Fibroblast of lung (primary cell): Measurements from ENCODE around the gene CRTAP. TPM values are rescaled to one million over a fixed set of nuclear protein-coding genes. Genes with fewer than 3 reads are reported as not detected.

Experiments used
- DNase-seq, 2 donors: peaks; one replicate each; pipeline versions ENCODE4 v3.0.0 to v3.0.0-alpha.2; 2010; ENCODE audit warnings: low read depth in 2 of 2
- H2AFZ ChIP-seq: 2 replicates; pipeline ENCODE4 v1.5.1; 2012; ENCODE audit warnings: low read length, control low read depth, inconsistent platforms
- H3K27ac ChIP-seq: 2 replicates; pipeline ENCODE4 v1.5.1; 2011; ENCODE audit warnings: low read length, control low read depth; ENCODE audit not compliant: insufficient read depth
- H3K27me3 ChIP-seq: 2 replicates; pipeline ENCODE4 v1.5.1; 2011; ENCODE audit warnings: mild to moderate bottlenecking, low read length; ENCODE audit not compliant: control insufficient read depth, insufficient read depth
- H3K36me3 ChIP-seq: 2 replicates; pipeline ENCODE4 v1.5.1; 2011; ENCODE audit warnings: low read length; ENCODE audit not compliant: control insufficient read depth, insufficient read depth
- H3K4me1 ChIP-seq: 2 replicates; pipeline ENCODE4 v1.5.1; 2011; ENCODE audit warnings: low read length; ENCODE audit not compliant: control insufficient read depth, insufficient read depth; ENCODE audit errors: extremely low read depth
- H3K4me2 ChIP-seq: 2 replicates; pipeline ENCODE4 v1.5.1; 2011; ENCODE audit warnings: low read length, control low read depth; ENCODE audit not compliant: insufficient read depth; ENCODE audit errors: extremely low read depth
- H3K4me3 ChIP-seq, 4 experiments: fragments of 200-600 bp in 1 of 4; sonication (generic) in 1 of 4; replicated peaks in 1 of 4; 2 replicates each; pipeline ENCODE4 v1.5.1; 2011 to 2016; ENCODE audit warnings: low read length in 4 of 4, low read depth in 3 of 4, mild to moderate bottlenecking in 3 of 4, control low read depth in 2 of 4, inconsistent platforms in 1 of 4, mixed read lengths in 1 of 4; ENCODE audit not compliant: insufficient read depth in 1 of 4; ENCODE audit errors: control extremely low read depth in 1 of 4
- H3K79me2 ChIP-seq: 2 replicates; pipeline ENCODE4 v1.5.1; 2012; ENCODE audit warnings: mild to moderate bottlenecking, low read length, inconsistent platforms; ENCODE audit not compliant: control insufficient read depth, insufficient read depth
- H3K9ac ChIP-seq: 2 replicates; pipeline ENCODE4 v1.5.1; 2011; ENCODE audit warnings: mild to moderate bottlenecking, low read length, control low read depth; ENCODE audit not compliant: insufficient read depth
- H3K9me3 ChIP-seq: 2 replicates; pipeline ENCODE4 v1.5.1; 2012; ENCODE audit warnings: low read depth, low read length; ENCODE audit not compliant: control insufficient read depth, insufficient read depth
- H4K20me1 ChIP-seq: 2 replicates; pipeline ENCODE4 v1.5.1; 2011; ENCODE audit warnings: low read length; ENCODE audit not compliant: control insufficient read depth, insufficient read depth; ENCODE audit errors: extremely low read depth
- EZH2 ChIP-seq: IDR thresholded peaks from 2 replicates; pipeline ENCODE4 v1.5.1; 2012; ENCODE audit warnings: low read length, control low read depth, mild to moderate bottlenecking; ENCODE audit errors: missing control alignments
- polyA plus RNA-seq, 2 donors: library from polyadenylated mRNA; depleted of rRNA in 1 of 2; stranded (reverse) in 1 of 2; unstranded in 1 of 2; fragments of >200 nt; gene quantifications; 2 replicates each; pipeline ENCODE4 v1.2.1, GENCODE V29; 2011 to 2012; ENCODE audit warnings: missing spikeins in 1 of 2
- total RNA-seq: library from RNA; depleted of rRNA; stranded (reverse); fragments of >200 nt; gene quantifications from 2 replicates; pipeline ENCODE4 v1.2.1, GENCODE V29; 2014
- TF ChIP-seq, protein P1 (sequence below), 2 donors: IDR thresholded peaks in 1 of 2; conservative IDR thresholded peaks in 1 of 2; 1 replicate in 1 of 2; 2 replicates in 1 of 2; pipeline ENCODE4 v1.5.1; 2011 to 2012; ENCODE audit warnings: low read length in 2 of 2, control low read depth in 1 of 2, inconsistent platforms in 1 of 2, low read depth in 1 of 2, mild to moderate bottlenecking in 1 of 2

The CRTAP gene
- total and polyA plus RNA-seq, 2 donors (not counting 1 experiment from before 2014, with no cell fraction given): 318 to 332 TPM

DNA sequence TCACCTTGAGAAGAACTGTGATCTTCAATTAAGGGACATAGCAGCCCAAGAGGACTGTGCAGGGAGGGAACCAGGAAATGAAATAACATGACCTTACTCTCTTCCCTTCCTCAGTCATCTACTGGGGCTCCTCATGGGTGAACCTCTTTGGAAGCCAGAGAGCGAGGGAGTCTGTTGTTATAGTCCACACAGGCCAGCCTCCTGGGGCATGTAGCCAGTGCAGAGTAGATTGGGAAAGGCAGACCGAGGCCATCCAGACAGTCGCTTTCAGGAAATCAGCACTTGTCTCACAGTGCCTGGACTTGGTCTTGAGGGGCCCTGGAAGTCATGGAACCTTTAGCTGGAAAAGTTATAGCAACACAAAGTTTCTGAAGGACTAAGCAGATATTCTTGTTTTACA, 6.1 kb downstream of the CRTAP start:
- Histone ChIP-seq H3K27ac (no peak overlapping the region), H3K4me2 (no peak overlapping the region), H3K27me3 (no peaks in the 10 kb centered on the region), H3K9me3 (no peaks in the 10 kb centered on the region), H3K4me3 (no peak overlapping the region), H2AFZ (no peak overlapping the region), H3K36me3 (peaks cover 6% of the 10 kb centered on the region), H3K79me2 (peaks cover 15% of the 10 kb centered on the region), H3K9ac (no peak overlapping the region), H4K20me1 (no peaks in the 10 kb centered on the region), H3K4me1 (no peaks in the 10 kb centered on the region)
- TF ChIP-seq, protein P1, sequence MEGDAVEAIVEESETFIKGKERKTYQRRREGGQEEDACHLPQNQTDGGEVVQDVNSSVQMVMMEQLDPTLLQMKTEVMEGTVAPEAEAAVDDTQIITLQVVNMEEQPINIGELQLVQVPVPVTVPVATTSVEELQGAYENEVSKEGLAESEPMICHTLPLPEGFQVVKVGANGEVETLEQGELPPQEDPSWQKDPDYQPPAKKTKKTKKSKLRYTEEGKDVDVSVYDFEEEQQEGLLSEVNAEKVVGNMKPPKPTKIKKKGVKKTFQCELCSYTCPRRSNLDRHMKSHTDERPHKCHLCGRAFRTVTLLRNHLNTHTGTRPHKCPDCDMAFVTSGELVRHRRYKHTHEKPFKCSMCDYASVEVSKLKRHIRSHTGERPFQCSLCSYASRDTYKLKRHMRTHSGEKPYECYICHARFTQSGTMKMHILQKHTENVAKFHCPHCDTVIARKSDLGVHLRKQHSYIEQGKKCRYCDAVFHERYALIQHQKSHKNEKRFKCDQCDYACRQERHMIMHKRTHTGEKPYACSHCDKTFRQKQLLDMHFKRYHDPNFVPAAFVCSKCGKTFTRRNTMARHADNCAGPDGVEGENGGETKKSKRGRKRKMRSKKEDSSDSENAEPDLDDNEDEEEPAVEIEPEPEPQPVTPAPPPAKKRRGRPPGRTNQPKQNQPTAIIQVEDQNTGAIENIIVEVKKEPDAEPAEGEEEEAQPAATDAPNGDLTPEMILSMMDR (conservative IDR thresholded peaks at IDR 0.05 in 1 of 2, IDR thresholded peaks at IDR 0.05 in 1 of 2; ENCODE audit: low read depth in 1 of 2, low read length in 2 of 2): no peak
- TF ChIP-seq EZH2: no peak
- DNase-seq: no peak

DNA sequence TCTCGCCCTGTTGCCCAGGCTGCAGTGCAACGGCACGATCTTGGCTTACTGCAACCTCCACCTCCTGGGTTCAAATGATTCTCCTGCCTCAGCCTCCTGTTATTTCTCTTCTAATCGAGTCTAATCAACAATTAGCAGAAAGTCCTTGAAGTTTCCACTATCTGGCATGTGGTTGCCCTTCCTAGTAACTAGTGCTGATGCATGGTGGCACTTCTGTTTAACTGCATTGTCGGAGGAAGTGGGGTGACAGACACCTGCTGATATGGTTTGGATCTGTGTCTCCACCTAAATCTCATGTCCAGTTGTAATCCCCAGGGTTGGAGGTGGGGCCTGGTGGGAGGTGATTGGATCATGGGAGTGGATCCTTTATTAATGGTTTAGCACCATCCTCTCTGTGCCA, 9.2 kb downstream of the CRTAP start:
- H3K27me3 ChIP-seq: no peaks in the 10 kb centered on the region
- H3K9me3 ChIP-seq: no peaks in the 10 kb centered on the region
- no peak overlapping the region for H2AFZ ChIP-seq
- H3K36me3 ChIP-seq: peaks cover 6% of the 10 kb centered on the region
- no peaks in the 10 kb centered on the region for H4K20me1 ChIP-seq
- H3K4me1 ChIP-seq: no peaks in the 10 kb centered on the region
- H3K4me2 ChIP-seq: no peak overlapping the region
- DNase-seq: no peak
- H3K4me3 ChIP-seq: no peak overlapping the region
- no peaks in the 10 kb centered on the region for H3K79me2 ChIP-seq
- no peak for TF ChIP-seq EZH2
- TF ChIP-seq, protein P1 (conservative IDR thresholded peaks at IDR 0.05 in 1 of 2, IDR thresholded peaks at IDR 0.05 in 1 of 2; ENCODE audit: low read depth in 1 of 2, low read length in 2 of 2): no peak
- H3K27ac ChIP-seq: no peak overlapping the region
- no peak overlapping the region for H3K9ac ChIP-seq

DNA sequence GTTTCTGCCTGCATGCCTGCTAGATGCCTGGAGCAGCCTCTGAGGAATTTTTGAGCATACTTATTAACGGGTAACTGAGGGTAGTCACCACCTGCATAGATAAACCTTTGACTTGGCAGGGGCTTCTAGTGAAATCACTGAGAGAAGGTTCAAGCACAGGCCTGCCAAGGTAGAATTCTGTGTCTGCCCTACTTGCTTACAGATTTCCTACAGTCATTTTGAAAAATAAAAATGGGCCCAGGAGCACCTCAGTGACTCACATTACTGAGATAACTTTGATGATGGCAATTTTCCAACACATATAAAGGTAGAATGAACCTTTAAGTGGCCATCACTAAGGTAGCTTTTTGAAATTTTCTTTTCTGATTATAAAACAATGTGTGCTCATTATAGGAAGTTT, 10.8 kb downstream of the CRTAP start:
- H3K4me1 ChIP-seq: no peaks in the 10 kb centered on the region
- peaks cover 6% of the 10 kb centered on the region for H3K36me3 ChIP-seq
- no peak overlapping the region for H3K4me2 ChIP-seq
- no peak overlapping the region for H3K27ac ChIP-seq
- TF ChIP-seq, protein P1 (conservative IDR thresholded peaks at IDR 0.05 in 1 of 2, IDR thresholded peaks at IDR 0.05 in 1 of 2; ENCODE audit: low read depth in 1 of 2, low read length in 2 of 2): no peak
- no peak for TF ChIP-seq EZH2
- DNase-seq: no peak
- H3K4me3 ChIP-seq: no peak overlapping the region
- H3K9me3 ChIP-seq: no peaks in the 10 kb centered on the region
- H4K20me1 ChIP-seq: no peaks in the 10 kb centered on the region
- H3K79me2 ChIP-seq: no peaks in the 10 kb centered on the region
- H3K9ac ChIP-seq: no peak overlapping the region
- no peaks in the 10 kb centered on the region for H3K27me3 ChIP-seq
- H2AFZ ChIP-seq: no peak overlapping the region
